Vagina (tissue), 2 donors: ENCODE data around the gene FAM180B.

Experiments used
- POLR2A ChIP-seq, 2 donors: fragments of 450-650 bp; IDR thresholded peaks; one replicate each; pipeline ENCODE4 v1.6.1; 2017; ENCODE audit warnings: antibody characterized with exemption in 2 of 2, mild to moderate bottlenecking in 2 of 2, moderate library complexity in 2 of 2
- POLR2AphosphoS5 ChIP-seq, 2 donors: sonication (generic); formaldehyde crosslinking; IDR thresholded peaks; one replicate each; pipeline ENCODE4 v1.9.0; 2017; ENCODE audit warnings: antibody characterized with exemption in 2 of 2, mild to moderate bottlenecking in 2 of 2, low read depth in 1 of 2; ENCODE audit not compliant: insufficient read depth in 1 of 2
- TF ChIP-seq, protein P1 (sequence below), 3 experiments: fragments of 450-650 bp in 2 of 3; fragments of 200-600 bp in 1 of 3; sonication (generic) in 1 of 3; IDR thresholded peaks; one replicate each; pipeline ENCODE4 v1.5.1; 2017 to 2019; ENCODE audit warnings: antibody characterized with exemption in 3 of 3, mild to moderate bottlenecking in 2 of 3, moderate library complexity in 2 of 3

DNA sequence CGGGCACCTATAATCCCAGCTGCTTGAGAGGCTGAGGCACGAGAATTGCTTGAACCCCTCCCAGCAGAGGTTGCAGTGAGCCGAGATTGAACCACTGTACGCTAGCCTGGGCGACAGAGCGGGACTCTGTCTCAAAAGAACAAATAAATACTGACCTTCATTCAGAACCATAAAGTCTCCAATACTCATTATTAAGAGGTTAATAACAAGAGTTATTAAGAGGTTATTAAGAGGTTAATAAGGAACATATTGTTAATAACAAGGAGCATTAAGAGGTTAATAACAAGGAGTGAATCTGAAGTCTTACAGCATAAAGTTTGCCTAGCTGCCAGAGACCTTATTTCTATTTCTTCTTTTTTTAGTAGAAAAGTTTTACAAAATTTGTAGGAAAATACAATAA lies 41.2 kb upstream of the FAM180B start:
- no peak for TF ChIP-seq POLR2A (IDR thresholded peaks at IDR 0.05)
- TF ChIP-seq, protein P1, sequence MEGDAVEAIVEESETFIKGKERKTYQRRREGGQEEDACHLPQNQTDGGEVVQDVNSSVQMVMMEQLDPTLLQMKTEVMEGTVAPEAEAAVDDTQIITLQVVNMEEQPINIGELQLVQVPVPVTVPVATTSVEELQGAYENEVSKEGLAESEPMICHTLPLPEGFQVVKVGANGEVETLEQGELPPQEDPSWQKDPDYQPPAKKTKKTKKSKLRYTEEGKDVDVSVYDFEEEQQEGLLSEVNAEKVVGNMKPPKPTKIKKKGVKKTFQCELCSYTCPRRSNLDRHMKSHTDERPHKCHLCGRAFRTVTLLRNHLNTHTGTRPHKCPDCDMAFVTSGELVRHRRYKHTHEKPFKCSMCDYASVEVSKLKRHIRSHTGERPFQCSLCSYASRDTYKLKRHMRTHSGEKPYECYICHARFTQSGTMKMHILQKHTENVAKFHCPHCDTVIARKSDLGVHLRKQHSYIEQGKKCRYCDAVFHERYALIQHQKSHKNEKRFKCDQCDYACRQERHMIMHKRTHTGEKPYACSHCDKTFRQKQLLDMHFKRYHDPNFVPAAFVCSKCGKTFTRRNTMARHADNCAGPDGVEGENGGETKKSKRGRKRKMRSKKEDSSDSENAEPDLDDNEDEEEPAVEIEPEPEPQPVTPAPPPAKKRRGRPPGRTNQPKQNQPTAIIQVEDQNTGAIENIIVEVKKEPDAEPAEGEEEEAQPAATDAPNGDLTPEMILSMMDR (IDR thresholded peaks at IDR 0.05): no peak
- no peak for TF ChIP-seq POLR2AphosphoS5 (IDR thresholded peaks at IDR 0.05; ENCODE audit: insufficient read depth in 1 of 2, low read depth in 1 of 2)
